ENCODE results near the gene FLRT3.

DNA sequence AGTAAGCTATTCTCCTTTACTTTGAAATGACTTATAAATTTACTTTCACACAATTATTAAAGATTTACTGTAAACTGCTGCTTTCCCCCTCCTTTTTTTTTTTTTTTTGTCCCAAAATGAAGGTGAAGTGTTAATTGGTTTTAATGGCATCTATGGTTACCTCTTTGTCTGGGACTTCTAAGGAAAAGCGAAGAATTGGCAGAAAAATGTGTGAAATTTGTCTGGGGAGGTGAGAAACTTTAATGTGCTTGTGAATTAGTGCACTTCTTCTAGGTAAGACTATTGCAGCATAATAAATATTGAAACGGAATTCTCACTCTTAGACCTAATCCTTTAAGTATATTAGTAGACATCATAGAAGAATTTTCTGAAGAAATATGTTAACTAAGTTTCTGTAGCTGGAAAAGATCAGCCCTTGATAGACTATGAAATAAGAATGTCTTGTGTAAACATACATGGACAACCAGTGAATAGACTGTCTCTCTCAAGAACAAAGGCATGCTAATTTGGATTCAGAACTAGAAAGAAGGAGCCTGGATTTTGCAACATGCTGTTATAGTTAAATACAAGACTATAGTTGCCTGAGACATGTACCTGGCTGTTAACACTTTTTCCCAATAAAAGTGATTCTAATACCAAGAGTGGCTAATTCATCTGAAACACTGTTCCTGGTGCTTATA is 23.9 kb downstream of the FLRT3 start:
- no peak for TF ChIP-seq GATA2 (IDR thresholded peaks at IDR 0.05; ENCODE audit: low read depth, low read length)
- no peak for TF ChIP-seq GATA3 (IDR thresholded peaks at IDR 0.05; ENCODE audit: low read depth, low read length)
